ENCODE data around the gene PHLDA3.

Gene PHLDA3

DNA sequence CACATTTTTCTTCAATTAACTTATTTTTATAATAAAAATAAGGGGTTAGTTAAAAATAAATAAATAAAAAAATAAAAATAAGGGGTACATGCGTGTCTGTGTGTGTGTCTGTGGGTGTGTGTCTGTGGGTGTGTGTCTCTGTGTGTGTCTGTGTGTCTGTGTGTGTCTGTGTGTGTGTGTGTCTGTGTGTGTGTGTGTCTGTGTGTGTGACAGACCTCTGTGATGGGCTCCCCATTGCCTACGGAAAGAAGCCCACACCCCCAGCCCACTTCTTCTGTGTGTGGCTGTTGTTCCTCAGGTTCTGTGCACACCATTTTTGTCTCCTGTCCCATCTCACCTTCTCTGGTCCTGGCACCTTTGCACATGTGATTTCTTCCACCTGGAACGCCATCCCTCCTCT, 9.9 kb downstream of the PHLDA3 start:
- no peak for TF ChIP-seq CTCF (IDR thresholded peaks at IDR 0.05; ENCODE audit: low read depth, low read length, missing control alignments)
- no peak for DNase-seq (ENCODE audit: low read depth)
- H3K4me3 ChIP-seq (ENCODE audit: low read depth, low read length): no peak overlapping the region
- in situ Hi-C loops (cut with HindIII; ENCODE audit: low sequenced_read_pairs): no loop called here

GRCh38 chr1:201457508-201457960, 11.5 kb downstream of the PHLDA3 start:
- no peak for DNase-seq (ENCODE audit: low read depth)
- in situ Hi-C loops (cut with HindIII; ENCODE audit: low sequenced_read_pairs): no loop called here
- TF ChIP-seq CTCF (IDR thresholded peaks at IDR 0.05; ENCODE audit: low read depth, low read length, missing control alignments): no peak
- H3K4me3 ChIP-seq (ENCODE audit: low read depth, low read length): no peak overlapping the region

GRCh38 chr1:201456499-201457309, 12.3 kb downstream of the PHLDA3 start:
- H3K4me3 ChIP-seq (ENCODE audit: low read depth, low read length): no peak overlapping the region
- in situ Hi-C loops (cut with HindIII; ENCODE audit: low sequenced_read_pairs): no loop called here
- TF ChIP-seq CTCF (IDR thresholded peaks at IDR 0.05; ENCODE audit: low read depth, low read length, missing control alignments): no peak
- DNase-seq (ENCODE audit: low read depth): peak; percentile 79

DNA sequence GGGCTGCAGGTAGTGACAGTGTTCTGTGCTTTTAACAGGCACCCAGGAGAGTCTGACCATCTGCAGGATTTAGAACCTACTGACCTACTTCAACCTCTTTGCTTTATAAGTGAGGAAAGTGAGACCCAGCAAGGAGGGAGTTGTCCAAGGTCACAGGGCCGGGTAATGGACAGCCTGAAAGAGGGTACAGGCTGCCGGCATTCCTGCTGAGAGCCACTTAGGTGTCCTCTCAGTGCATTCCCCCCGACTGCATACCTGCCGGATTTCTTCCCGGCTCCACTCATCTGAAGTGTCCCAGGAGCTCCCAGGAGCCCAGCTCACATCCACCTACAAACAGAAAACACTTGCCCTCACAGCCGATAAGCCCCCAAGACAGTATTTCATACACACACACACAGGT, 13.9 kb downstream of the PHLDA3 start:
- TF ChIP-seq CTCF (IDR thresholded peaks at IDR 0.05; ENCODE audit: low read depth, low read length, missing control alignments): no peak
- in situ Hi-C loops (cut with HindIII; ENCODE audit: low sequenced_read_pairs): no loop called here
- H3K4me3 ChIP-seq (ENCODE audit: low read depth, low read length): no peak overlapping the region
- DNase-seq (ENCODE audit: low read depth): no peak

GRCh38 chr1:201454608-201455007, 14.4 kb downstream of the PHLDA3 start:
- no peak for TF ChIP-seq CTCF (IDR thresholded peaks at IDR 0.05; ENCODE audit: low read depth, low read length, missing control alignments)
- in situ Hi-C loops (cut with HindIII; ENCODE audit: low sequenced_read_pairs): no loop called here
- DNase-seq (ENCODE audit: low read depth): no peak
- no peak overlapping the region for H3K4me3 ChIP-seq (ENCODE audit: low read depth, low read length)

- no peak for TF ChIP-seq CTCF (IDR thresholded peaks at IDR 0.05; ENCODE audit: low read depth, low read length, missing control alignments)
- no peak for DNase-seq (ENCODE audit: low read depth)
- in situ Hi-C loops (cut with HindIII; ENCODE audit: low sequenced_read_pairs): no loop called here
- no peak overlapping the region for H3K4me3 ChIP-seq (ENCODE audit: low read depth, low read length)
Observed at GRCh38 chr1:201452866-201453265, 16.1 kb downstream of the PHLDA3 start.
